Measurements from ENCODE around the gene PMVK. TPM values are rescaled to one million over a fixed set of nuclear protein-coding genes. Genes with fewer than 3 reads are reported as not detected.

The PMVK gene
- total RNA-seq, 2 donors from 2014 or later, result 7.0 to 18.5 TPM

DNA sequence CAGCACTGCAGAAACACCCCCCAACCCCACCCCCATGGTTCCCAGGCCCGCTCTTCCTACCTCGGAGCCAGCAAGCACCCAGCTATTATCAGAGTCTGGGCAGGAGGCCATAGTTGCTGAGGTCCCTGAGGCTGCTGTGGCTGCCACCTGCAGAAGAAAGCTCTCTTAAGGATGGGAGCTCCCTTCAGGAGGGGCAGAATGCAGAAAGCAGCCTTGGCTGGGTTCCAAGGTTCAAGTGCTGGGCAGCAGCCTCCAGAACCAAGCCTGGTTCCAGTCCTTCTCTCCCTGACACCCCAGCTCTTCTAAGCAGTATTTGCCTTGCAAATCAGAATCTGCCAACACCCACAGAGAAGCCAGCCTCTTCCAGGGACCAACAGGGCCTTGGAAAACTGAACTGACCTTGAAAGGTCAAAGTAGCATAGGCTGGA, 17.1 kb upstream of the PMVK start:
- WGBS, 2 donors, result 49% methylated on average over 2 of the region's 2 CpGs; no CpG with 5 or more reads in 1 of the 2 donors
- Histone ChIP-seq H3K27ac (no peak overlapping the region), H3K36me3 (replicated peaks in 1 of 2; ENCODE audit: insufficient read depth in 1 of 2, low read depth in 2 of 2) (peaks cover 0 to under 1% of the 10 kb centered on the region in 2 donors), H3K4me1 (peaks cover 44% of the 10 kb centered on the region), H3K9me3 (no peaks in the 10 kb centered on the region), H3K27me3 (no peaks in the 10 kb centered on the region), H3K4me3 (no peak overlapping the region)
- no peak for TF ChIP-seq POLR2A (IDR thresholded peaks at IDR 0.05)
- TF ChIP-seq, protein P1, sequence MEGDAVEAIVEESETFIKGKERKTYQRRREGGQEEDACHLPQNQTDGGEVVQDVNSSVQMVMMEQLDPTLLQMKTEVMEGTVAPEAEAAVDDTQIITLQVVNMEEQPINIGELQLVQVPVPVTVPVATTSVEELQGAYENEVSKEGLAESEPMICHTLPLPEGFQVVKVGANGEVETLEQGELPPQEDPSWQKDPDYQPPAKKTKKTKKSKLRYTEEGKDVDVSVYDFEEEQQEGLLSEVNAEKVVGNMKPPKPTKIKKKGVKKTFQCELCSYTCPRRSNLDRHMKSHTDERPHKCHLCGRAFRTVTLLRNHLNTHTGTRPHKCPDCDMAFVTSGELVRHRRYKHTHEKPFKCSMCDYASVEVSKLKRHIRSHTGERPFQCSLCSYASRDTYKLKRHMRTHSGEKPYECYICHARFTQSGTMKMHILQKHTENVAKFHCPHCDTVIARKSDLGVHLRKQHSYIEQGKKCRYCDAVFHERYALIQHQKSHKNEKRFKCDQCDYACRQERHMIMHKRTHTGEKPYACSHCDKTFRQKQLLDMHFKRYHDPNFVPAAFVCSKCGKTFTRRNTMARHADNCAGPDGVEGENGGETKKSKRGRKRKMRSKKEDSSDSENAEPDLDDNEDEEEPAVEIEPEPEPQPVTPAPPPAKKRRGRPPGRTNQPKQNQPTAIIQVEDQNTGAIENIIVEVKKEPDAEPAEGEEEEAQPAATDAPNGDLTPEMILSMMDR (IDR thresholded peaks at IDR 0.05), result no peak
- intact Hi-C loops (cut with DNase I), result no loop called here
- DNase-seq (no peak), ATAC-seq (no peak)

DNA sequence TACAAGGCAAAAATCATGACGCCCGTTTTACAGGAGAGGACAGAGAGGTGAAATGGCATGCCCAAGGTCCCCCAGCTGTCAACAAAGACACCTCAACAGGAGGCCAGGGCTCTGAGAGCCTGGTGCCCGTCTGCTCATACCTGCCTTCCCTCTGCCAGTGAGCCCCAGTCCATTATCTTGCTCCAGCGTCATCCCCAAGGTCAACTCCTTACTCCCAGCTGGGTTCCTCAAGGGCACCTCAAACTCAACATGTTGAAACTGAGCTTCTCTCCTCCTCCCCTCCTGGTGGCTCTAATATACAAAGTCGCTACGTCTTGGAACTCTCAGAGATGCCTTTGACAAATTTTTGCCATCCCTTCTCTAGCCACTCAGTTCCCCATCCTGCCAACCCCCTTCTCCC, 16.1 kb upstream of the PMVK start:
- no peaks in the 10 kb centered on the region for H3K9me3 ChIP-seq
- TF ChIP-seq, protein P1 (IDR thresholded peaks at IDR 0.05), result no peak
- TF ChIP-seq POLR2A (IDR thresholded peaks at IDR 0.05), result no peak
- no peaks in the 10 kb centered on the region for H3K27me3 ChIP-seq
- 61 to 71% methylated on average over 6 of the region's 6 CpGs for whole genome bisulfite sequencing, 2 donors
- no peak overlapping the region for H3K4me3 ChIP-seq
- ATAC-seq, result no peak
- intact Hi-C loops (cut with DNase I), result no loop called here
- peaks cover 0 to 3% of the 10 kb centered on the region in 2 donors for H3K36me3 ChIP-seq (replicated peaks in 1 of 2; ENCODE audit: insufficient read depth in 1 of 2, low read depth in 2 of 2)
- H3K4me1 ChIP-seq, result peaks cover 44% of the 10 kb centered on the region
- DNase-seq, result no peak
- H3K27ac ChIP-seq, result no peak overlapping the region

DNA sequence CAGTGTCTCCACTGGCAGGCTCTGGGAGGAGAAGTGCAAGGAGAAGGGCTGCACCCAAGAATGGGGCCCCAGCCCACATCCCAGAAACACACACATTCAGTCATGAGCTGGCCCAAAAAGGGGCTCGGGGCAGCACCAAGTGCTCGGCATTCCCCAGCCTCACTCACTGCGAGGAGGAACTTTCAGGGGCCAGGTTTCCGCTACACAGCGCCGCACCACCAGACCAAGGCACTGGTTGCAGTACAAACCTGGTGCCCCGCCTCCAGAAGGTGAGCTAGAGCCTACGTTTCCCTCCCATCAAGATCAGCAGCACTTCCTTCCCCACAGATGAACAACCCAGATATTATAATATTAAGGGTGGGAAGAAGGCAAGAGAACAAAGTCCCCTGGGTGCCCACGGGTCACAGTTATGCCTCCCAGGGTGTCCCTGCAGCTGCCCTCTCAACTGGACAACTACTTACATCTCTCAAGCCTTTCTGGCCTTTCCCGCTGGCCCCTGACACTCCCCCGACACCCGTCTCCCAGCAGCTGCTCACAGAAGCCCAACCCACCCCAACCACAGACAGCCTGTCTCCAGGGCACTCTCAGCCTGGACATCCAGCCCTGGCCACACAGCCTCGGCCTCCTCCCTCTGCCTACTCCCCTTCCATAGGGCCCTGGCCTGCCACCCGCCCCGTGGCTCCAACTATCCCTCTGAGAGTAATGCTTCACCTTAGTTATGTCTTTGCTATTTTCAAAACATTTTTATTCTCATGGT, 15.6 kb upstream of the PMVK start:
- WGBS, 2 donors, result 62 to 84% methylated on average over 13 to 15 of the region's 15 CpGs
- no peak for DNase-seq
- H3K27me3 ChIP-seq, result no peaks in the 10 kb centered on the region
- H3K4me1 ChIP-seq, result peaks cover 41% of the 10 kb centered on the region
- TF ChIP-seq POLR2A (IDR thresholded peaks at IDR 0.05), result no peak
- TF ChIP-seq, protein P1 (IDR thresholded peaks at IDR 0.05), result no peak
- no peak for ATAC-seq
- intact Hi-C loops (cut with DNase I), result no loop called here
- H3K4me3 ChIP-seq, result no peak overlapping the region
- no peak overlapping the region for H3K27ac ChIP-seq
- peaks cover 0 to 3% of the 10 kb centered on the region in 2 donors for H3K36me3 ChIP-seq (replicated peaks in 1 of 2; ENCODE audit: insufficient read depth in 1 of 2, low read depth in 2 of 2)
- H3K9me3 ChIP-seq, result no peaks in the 10 kb centered on the region

DNA sequence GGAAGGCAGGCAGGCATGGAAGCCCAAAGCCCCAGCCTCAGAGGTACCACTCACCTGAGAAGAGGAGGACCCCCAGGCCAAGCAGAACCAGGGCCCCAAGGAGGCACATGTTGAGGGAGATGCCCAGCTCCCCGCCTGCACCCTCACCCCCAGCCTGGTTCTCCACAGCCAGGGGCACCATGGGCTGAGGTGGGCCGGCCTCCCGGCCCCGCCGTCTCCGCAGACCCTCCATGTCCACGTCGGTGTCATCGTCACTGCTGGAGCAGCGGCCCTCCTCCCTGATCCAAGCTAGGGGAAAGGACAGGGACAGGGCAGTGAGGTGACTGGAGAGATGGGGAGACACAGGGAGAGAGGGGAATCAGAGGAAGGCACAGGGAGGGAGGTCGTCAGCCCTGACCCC, 11.6 kb upstream of the PMVK start:
- Histone ChIP-seq H3K36me3 (replicated peaks in 1 of 2; ENCODE audit: insufficient read depth in 1 of 2, low read depth in 2 of 2) (peaks cover 0 to 3% of the 10 kb centered on the region in 2 donors), H3K27me3 (no peaks in the 10 kb centered on the region), H3K9me3 (no peaks in the 10 kb centered on the region), H3K27ac (no peak overlapping the region), H3K4me1 (peaks cover 5% of the 10 kb centered on the region), H3K4me3 (no peak overlapping the region)
- intact Hi-C loops (cut with DNase I), result no loop called here
- DNase-seq, result no peak
- no peak for ATAC-seq
- TF ChIP-seq, protein P1 (IDR thresholded peaks at IDR 0.05), result no peak
- TF ChIP-seq POLR2A (IDR thresholded peaks at IDR 0.05), result no peak
- 90 to 97% methylated on average over 11 of the region's 11 CpGs for WGBS, 2 donors
